SK-N-MC (cell line): ENCODE measurements around the gene THOC6.

Source experiments
- EZH2 ChIP-seq: fragments of 200-600 bp; sonication (generic); IDR thresholded peaks from one replicate; pipeline ENCODE4 v1.6.1; 2017; ENCODE audit warnings: antibody characterized with exemption
- FOXP2 ChIP-seq: optimal IDR thresholded peaks from 2 replicates; pipeline ENCODE3; 2011; ENCODE audit warnings: mild to moderate bottlenecking, moderate library complexity; ENCODE audit not compliant: insufficient read depth; ENCODE audit errors: extremely low read length, control extremely low read depth
- POLR2AphosphoS5 ChIP-seq: IDR thresholded peaks from 2 replicates; pipeline ENCODE4 v1.6.1; 2012; ENCODE audit warnings: mild to moderate bottlenecking, low read depth, low read length, borderline replicate concordance

GRCh38 chr16:3030222-3031212 lies 6.7 kb downstream of the THOC6 start:
- no peak for TF ChIP-seq POLR2AphosphoS5
- no peak for TF ChIP-seq EZH2
- TF ChIP-seq FOXP2 = no peak
